COLO668 (cell line): Measurements from ENCODE around the gene TMEM255B.

ENCODE experiments used
- DNase-seq: peaks from one replicate; lab custom pipeline; 2025; ENCODE audit not compliant: unreplicated experiment; lab: John Stamatoyannopoulos, UW

The TMEM255B gene

DNA sequence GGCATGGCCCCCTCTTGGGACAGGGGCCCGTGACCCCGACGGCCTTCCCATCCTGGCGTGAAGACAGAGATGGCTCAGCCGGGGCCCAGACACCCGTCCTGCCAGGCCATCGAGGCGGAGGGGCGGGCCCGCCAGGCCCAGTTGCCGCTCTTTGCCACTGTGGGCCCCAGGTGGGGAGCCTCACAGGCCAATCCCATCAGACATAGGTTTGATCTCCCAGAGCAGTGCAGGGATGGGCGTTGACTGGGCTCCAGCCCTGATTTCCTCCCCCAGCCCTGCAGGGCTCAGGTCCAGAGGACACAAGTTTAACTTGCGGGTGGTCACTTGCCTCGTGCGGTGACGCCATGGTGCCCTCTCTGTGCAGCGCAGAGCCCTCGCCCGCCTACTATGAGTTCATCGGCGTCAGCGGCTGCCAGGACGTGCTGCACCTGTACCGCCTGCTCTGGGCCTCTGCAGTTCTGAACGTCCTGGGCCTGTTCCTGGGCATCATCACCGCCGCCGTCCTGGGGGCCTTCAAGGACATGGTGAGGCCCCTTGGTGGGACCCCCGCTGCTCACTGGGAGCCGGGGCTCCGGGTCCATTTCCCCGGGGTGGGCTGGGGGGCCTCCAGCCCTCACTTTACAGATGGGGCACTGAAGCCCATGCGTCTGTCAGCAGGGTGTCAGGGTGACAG, 42.4 kb downstream of the TMEM255B start:
- no peak for DNase-seq

DNA sequence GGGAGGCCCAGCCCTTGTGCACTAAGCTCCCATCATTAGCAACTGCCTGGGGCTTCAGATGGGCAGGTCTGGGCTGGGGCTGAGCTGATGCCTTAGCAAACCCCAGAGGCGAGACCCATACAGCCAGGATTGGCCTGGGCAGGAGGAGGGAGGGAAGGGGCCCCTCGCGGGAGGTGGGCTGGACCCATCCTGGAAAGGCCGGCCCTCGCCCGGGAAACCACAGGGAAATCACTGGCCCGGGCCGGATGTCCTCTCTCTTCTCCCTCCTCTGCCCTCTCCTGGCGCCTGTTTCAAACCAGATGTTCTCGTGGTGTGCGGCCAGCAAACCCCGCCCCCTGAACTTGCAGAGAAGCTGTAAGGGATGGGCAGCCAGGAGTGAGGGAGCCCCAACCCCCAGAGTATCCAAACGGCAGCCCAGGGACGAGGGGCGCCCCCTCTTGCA, 43.1 kb downstream of the TMEM255B start:
- peak; percentile 70 for DNase-seq

GRCh38 chr13:113802761-113803160, 43.7 kb downstream of the TMEM255B start:
- DNase-seq: no peak

GRCh38 chr13:113803409-113804016, 44.5 kb downstream of the TMEM255B start:
- no peak for DNase-seq

DNA sequence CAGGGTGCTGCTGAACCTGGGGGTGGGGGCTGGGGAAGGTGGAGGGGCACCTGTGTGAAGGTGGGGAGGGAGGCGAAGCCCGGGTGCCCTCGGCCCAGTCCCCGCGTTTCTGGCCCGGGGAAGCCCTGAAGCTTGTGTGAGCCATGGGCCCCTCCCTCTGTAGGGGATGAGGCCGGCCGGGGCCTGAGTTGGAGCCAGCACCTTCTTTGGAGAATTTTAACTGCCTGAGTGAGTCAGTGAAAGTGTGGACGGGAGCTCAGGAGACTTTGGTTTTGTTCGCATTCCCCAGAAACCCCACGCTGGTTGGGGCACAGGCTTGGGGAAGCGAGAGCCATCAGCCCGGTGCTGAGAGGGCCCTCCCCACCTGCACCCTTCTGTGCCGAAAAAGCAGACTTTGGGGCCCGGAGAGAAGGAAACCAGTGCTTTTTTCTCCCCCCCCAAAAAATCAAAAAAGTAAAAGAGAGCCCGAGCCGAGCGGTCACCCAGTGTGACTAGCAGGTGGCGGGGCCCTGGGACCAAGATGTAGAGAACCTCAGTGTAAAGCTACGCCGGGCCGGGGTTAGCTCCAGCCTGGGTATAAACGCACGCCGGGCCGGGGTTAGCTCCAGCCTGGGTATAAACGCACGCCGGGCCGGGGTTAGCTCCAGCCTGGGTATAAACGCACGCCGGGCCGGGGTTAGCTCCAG, 45.1 kb downstream of the TMEM255B start:
- no peak for DNase-seq

GRCh38 chr13:113804703-113805430, 45.8 kb downstream of the TMEM255B start:
- no peak for DNase-seq

GRCh38 chr13:113805431-113806103, 46.5 kb downstream of the TMEM255B start:
- DNase-seq: no peak

GRCh38 chr13:113806104-113806471, 47.1 kb downstream of the TMEM255B start:
- DNase-seq: no peak

DNA sequence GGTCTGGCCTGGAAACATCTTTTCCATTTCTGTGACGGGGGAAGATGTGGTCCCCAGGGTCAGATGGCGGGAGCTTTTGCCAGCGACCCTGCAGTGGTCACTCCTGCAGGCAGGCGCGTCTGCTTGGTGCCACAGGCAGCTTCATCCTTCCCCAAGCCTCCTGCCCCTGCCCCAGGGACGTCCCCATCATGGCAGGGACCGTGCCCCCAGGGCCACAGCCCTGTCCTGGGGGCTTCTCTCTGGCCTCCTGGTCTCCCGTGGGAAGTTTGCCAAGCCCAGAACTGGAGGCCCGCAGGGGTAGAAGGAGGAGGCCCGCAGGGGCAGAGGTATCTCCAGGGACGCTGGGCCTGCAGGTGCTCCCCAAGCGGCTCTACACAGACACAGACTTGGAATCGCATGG, 47.5 kb downstream of the TMEM255B start:
- DNase-seq: no peak

DNA sequence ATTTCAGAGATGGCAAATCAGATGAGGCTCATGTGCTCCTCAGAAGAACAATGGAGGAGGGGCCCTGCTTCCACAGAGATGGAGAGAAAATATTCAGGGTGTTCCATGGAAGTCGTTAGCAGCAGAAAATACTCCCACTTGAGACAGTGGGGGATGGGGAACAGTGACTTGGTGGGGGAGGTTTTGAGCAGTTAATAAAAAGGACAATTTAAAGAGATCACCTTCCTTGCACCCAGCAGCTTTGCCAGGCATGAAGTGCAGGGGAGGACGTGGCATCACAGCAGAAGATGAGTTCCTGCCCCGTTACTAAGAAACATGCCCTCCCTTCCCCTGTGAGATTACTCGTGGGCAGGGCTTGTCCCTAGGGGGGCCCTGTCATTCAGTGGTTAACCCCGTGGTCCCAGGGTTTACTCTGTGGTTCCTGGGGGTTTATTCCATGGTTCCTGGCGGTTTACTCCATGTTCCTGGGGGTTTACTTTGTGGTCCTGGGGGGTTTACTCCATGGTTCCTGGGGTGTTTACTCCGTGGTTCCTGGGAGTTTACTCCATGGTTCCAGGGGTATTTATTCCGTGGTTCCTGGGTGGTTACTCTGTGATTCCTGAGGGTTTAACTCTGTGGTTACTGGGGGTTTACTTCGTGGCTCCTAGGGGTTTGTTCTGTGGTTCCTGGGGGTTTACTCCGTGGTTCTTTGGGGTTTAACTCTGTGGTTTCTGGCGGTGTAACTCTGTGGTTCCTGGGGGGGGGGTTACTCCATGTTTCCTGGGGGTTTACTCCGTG, 49.2 kb downstream of the TMEM255B start:
- no peak for DNase-seq

DNA sequence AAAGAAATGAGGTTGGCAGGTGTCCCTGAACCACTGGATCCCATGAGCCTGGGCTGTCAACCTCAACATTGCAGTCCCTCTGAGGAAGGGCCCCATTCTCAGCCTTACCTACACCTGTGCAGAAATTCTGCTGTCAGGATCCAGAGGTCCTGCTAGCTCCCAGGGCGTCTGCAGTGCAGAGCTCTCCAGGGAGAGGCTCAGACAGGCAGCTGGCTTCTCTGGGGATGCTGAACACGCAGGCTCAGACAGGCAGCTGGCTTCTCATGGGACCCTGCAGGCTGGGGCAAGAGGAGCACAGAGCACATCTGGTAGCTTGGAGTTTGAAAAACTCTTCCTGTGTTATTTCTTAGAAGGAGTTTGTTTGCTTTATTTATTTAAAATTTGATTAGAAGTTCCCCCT, 50.9 kb downstream of the TMEM255B start:
- no peak for DNase-seq

DNA sequence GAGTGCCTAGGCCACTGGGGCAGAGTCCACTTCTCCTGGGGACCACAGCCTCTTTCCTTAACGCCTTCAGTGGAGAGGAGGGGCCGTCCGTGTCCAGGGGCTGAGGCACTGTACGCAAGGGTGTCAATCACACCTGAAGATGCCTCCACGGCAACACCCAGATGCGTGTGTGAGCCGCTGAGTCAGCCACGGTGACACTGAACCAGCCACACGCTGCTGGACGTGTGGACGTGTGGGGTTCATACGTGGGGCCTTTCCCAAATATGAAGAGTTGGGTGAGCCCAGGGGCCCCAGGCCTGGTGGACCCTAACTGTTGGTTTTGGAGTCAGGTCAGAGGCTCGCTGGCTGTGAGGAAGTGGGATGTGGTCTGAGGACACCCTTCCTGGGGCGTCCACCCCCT, 51.6 kb downstream of the TMEM255B start:
- DNase-seq: no peak

GRCh38 chr13:113811081-113811928, 52.3 kb downstream of the TMEM255B start:
- DNase-seq: no peak

GRCh38 chr13:113812178-113813040, 53.4 kb downstream of the TMEM255B start:
- DNase-seq: no peak

- no peak for DNase-seq
These were observed 54.2 kb downstream of the TMEM255B start for GRCh38 chr13:113813070-113813748.

DNA sequence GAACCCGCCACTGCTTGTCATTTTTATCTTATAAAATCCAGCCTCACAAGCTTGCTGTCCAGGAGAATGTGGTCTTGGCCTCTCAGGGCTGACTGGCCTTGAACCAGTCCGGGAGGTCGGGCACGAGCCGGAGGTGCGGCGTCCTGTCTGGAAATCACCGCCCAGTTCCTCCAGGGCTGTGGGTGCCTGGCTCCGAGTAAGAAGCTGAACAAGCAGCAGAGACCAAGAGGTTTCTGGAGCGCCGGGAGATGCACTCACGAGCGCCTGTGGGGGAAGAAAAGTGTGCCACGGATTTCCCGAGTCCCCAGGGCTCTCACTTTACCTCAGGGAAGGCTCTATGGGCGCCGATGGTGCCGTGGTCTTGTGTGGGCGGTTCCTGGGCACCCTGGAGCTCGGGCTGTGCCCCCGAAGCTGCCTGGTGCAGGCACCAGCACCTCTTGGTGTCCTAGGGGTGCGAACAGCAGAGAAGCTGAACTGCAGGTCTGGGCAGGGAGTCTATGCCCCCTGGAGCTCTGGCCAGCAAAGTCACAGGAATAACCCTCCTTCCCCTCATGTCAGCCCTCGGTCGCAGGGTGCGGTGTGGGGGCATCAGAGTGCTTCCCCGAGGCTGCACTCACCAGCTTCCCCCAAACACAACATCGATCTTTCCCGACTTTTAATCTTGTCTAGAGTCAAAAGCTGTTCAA, 54.9 kb downstream of the TMEM255B start:
- no peak for DNase-seq

GRCh38 chr13:113814435-113814821, 55.4 kb downstream of the TMEM255B start:
- peak; percentile 93 for DNase-seq
